K562 (cell line): ENCODE data around the gene HNF4A. TPM values are rescaled to one million over a fixed set of nuclear protein-coding genes. Genes with fewer than 3 reads are reported as not detected.

Experiments used
- BHLHE40 ChIP-seq: IDR thresholded peaks from 2 replicates; pipeline ENCODE4 v1.6.1; 2011; ENCODE audit warnings: low read length, improper control_type of control experiment
- CBFA2T2 ChIP-seq: fragments of 450-650 bp; conservative IDR thresholded peaks from 2 replicates; pipeline ENCODE4 v1.6.1; 2017; ENCODE audit warnings: mild to moderate bottlenecking
- FOXA1 ChIP-seq: fragments of 450-650 bp; IDR thresholded peaks from 2 replicates; pipeline ENCODE4 v1.6.1; 2016; ENCODE audit warnings: mild to moderate bottlenecking, borderline replicate concordance
- HDAC1 ChIP-seq, 2 experiments: fragments of 450-650 bp; IDR thresholded peaks; 2 replicates each; pipeline ENCODE4 v1.6.1; 2016 to 2017; ENCODE audit warnings: inconsistent platforms in 1 of 2, mild to moderate bottlenecking in 1 of 2, moderate library complexity in 1 of 2
- NFIC ChIP-seq: fragments of 450-650 bp; IDR thresholded peaks from 2 replicates; pipeline ENCODE4 v1.6.1; 2017; ENCODE audit warnings: mild to moderate bottlenecking, inconsistent platforms
- STAG1 ChIP-seq: sonication (generic); formaldehyde crosslinking; IDR thresholded peaks from 2 replicates; pipeline ENCODE4 v1.5.0; 2020; ENCODE audit warnings: missing genetic modification reagents, borderline replicate concordance
- ZNF766 ChIP-seq: fragments of 200-800 bp; sonication (Bioruptor generic); conservative IDR thresholded peaks from 2 replicates; pipeline ENCODE4 v1.6.1; 2016; ENCODE audit warnings: missing genetic modification characterization, missing compliant biosample characterization
- polyA plus RNA-seq, 8 experiments: library from polyadenylated mRNA; depleted of rRNA in 4 of 8; stranded (reverse) in 5 of 8; unstranded in 3 of 8; fragments of >200 nt; fragmentation: Nextera tagmentation in 2 of 8; fragmentation: Illumina TruSeq in 1 of 8; extraction: Ambion mirVana in 2 of 8; extraction: Trizol in 1 of 8; gene quantifications; 2 replicates each; pipeline versions ENCODE4 v1.2.1 to v1.2.3, GENCODE V29; 2011 to 2014; ENCODE audit warnings: inconsistent platforms in 1 of 8, missing spikeins in 1 of 8
- total RNA-seq, 7 experiments: library from RNA; depleted of rRNA in 6 of 7; stranded (reverse); fragments of >200 nt in 6 of 7; fragmentation: Illumina TruSeq in 2 of 7; extraction: Trizol in 2 of 7; gene quantifications; 2 replicates each; pipeline versions ENCODE4 v1.2.1 to v1.2.3, GENCODE V29; 2011 to 2021; ENCODE audit warnings: low replicate concordance in 1 of 7
- TF ChIP-seq, protein P1 (sequence below): sonication (generic); formaldehyde crosslinking; IDR thresholded peaks from 2 replicates; pipeline ENCODE4 v1.8.1; 2023; ENCODE audit warnings: mild to moderate bottlenecking, missing genetic modification reagents
- TF ChIP-seq, protein P2 (sequence below), 2 experiments: fragments of 450-650 bp; formaldehyde crosslinking in 1 of 2; IDR thresholded peaks; 2 replicates each; pipeline versions ENCODE4 v1.4.0 to v1.6.1; 2014 to 2020; ENCODE audit warnings: mild to moderate bottlenecking in 2 of 2, borderline replicate concordance in 1 of 2, low read depth in 1 of 2
- TF ChIP-seq, protein P3 (sequence below): fragments of 450-650 bp; formaldehyde crosslinking; IDR thresholded peaks from 2 replicates; pipeline ENCODE4 v1.4.0; 2020; ENCODE audit warnings: mild to moderate bottlenecking, moderate library complexity
- TF ChIP-seq, protein P4 (sequence below), 3 experiments: IDR thresholded peaks in 2 of 3; conservative IDR thresholded peaks in 1 of 3; 2 replicates each; pipeline ENCODE4 v1.5.1; 2011 to 2012; ENCODE audit warnings: low read length in 3 of 3, mild to moderate bottlenecking in 3 of 3, control low read depth in 2 of 3, improper control_type of control experiment in 1 of 3, inconsistent platforms in 1 of 3, low read depth in 1 of 3, mixed read lengths in 1 of 3, moderate library complexity in 1 of 3; ENCODE audit not compliant: insufficient read depth in 2 of 3

Gene HNF4A
- total and polyA plus RNA-seq, 9 of the 15 experiments (the other 6 are each of a cell fraction or from before 2014, with no cell fraction given) = 0.03 to 0.27 (median 0.08) TPM; not detected in 5

DNA sequence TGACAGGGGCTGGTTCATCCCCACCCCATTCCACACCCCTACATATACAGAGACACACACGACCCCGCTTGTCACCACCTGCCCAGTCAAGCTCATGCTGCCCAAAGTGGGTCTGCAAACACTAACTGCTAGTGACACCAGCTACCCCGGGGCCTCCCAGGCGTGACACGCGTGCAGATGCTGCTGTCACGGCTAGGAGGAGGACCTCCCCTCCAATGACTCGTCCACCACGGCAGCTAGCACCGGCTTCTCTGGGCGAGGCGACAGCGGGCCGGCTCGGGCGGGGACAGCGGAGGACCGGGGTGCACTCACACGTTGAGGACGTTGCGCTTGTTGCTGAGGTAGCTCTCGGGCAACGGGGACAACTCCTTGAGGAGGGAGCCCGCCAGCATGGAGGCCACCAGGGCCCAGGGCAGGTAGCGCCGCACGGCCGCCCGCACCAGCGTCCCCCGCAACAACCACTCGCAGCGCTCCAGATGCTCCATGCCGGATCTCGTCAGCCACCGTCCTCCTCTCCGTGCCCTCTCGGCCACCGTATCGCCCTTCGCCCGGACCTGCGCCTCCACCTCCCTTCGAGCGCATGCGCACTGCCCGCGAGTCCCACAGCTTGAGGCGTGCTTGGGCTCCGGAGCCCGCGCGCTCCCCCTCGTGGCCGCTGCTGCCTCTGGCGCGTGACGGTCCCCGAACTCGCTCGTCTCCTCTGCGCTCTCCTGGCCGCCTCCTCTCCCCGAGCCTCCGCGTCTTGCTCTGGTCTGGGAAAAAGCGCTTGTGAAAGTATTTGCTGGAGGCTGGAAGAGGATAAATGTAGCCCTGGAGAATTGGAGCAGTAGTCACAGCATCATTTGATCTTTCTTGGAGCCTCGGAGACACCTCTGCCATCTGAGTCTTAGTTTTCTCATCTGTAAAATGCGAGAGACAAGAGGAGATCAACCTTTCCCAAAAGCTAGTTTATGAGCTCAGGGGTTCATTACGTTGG, 44.5 kb upstream of the HNF4A start, which contains the start of gene FITM2 (continued):
- TF ChIP-seq ZNF766 (CRISPR knock-in tag) (no peak), HDAC1 (IDR thresholded peaks at IDR 0.05) (peak in 1 of 2 experiments; percentile 78; a peak in 2 of 4 replicates), CBFA2T2 (no peak), BHLHE40 (peak; percentile 86), STAG1 (CRISPR knock-in tag) (peak; percentile 31; the same call in 1 of the 2 replicates), NFIC (no peak), FOXA1 (no peak)
- TF ChIP-seq, protein P1, sequence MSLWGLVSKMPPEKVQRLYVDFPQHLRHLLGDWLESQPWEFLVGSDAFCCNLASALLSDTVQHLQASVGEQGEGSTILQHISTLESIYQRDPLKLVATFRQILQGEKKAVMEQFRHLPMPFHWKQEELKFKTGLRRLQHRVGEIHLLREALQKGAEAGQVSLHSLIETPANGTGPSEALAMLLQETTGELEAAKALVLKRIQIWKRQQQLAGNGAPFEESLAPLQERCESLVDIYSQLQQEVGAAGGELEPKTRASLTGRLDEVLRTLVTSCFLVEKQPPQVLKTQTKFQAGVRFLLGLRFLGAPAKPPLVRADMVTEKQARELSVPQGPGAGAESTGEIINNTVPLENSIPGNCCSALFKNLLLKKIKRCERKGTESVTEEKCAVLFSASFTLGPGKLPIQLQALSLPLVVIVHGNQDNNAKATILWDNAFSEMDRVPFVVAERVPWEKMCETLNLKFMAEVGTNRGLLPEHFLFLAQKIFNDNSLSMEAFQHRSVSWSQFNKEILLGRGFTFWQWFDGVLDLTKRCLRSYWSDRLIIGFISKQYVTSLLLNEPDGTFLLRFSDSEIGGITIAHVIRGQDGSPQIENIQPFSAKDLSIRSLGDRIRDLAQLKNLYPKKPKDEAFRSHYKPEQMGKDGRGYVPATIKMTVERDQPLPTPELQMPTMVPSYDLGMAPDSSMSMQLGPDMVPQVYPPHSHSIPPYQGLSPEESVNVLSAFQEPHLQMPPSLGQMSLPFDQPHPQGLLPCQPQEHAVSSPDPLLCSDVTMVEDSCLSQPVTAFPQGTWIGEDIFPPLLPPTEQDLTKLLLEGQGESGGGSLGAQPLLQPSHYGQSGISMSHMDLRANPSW (CRISPR knock-in tag) = no peak
- TF ChIP-seq, protein P2, sequence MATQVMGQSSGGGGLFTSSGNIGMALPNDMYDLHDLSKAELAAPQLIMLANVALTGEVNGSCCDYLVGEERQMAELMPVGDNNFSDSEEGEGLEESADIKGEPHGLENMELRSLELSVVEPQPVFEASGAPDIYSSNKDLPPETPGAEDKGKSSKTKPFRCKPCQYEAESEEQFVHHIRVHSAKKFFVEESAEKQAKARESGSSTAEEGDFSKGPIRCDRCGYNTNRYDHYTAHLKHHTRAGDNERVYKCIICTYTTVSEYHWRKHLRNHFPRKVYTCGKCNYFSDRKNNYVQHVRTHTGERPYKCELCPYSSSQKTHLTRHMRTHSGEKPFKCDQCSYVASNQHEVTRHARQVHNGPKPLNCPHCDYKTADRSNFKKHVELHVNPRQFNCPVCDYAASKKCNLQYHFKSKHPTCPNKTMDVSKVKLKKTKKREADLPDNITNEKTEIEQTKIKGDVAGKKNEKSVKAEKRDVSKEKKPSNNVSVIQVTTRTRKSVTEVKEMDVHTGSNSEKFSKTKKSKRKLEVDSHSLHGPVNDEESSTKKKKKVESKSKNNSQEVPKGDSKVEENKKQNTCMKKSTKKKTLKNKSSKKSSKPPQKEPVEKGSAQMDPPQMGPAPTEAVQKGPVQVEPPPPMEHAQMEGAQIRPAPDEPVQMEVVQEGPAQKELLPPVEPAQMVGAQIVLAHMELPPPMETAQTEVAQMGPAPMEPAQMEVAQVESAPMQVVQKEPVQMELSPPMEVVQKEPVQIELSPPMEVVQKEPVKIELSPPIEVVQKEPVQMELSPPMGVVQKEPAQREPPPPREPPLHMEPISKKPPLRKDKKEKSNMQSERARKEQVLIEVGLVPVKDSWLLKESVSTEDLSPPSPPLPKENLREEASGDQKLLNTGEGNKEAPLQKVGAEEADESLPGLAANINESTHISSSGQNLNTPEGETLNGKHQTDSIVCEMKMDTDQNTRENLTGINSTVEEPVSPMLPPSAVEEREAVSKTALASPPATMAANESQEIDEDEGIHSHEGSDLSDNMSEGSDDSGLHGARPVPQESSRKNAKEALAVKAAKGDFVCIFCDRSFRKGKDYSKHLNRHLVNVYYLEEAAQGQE (IDR thresholded peaks at IDR 0.05; ENCODE audit: borderline replicate concordance) = peak; percentile 89
- TF ChIP-seq, protein P2 (CRISPR knock-in tag; IDR thresholded peaks at IDR 0.05; ENCODE audit: low read depth) = no peak
- TF ChIP-seq, protein P3, sequence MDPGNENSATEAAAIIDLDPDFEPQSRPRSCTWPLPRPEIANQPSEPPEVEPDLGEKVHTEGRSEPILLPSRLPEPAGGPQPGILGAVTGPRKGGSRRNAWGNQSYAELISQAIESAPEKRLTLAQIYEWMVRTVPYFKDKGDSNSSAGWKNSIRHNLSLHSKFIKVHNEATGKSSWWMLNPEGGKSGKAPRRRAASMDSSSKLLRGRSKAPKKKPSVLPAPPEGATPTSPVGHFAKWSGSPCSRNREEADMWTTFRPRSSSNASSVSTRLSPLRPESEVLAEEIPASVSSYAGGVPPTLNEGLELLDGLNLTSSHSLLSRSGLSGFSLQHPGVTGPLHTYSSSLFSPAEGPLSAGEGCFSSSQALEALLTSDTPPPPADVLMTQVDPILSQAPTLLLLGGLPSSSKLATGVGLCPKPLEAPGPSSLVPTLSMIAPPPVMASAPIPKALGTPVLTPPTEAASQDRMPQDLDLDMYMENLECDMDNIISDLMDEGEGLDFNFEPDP (CRISPR knock-in tag) = no peak
- TF ChIP-seq, protein P4, sequence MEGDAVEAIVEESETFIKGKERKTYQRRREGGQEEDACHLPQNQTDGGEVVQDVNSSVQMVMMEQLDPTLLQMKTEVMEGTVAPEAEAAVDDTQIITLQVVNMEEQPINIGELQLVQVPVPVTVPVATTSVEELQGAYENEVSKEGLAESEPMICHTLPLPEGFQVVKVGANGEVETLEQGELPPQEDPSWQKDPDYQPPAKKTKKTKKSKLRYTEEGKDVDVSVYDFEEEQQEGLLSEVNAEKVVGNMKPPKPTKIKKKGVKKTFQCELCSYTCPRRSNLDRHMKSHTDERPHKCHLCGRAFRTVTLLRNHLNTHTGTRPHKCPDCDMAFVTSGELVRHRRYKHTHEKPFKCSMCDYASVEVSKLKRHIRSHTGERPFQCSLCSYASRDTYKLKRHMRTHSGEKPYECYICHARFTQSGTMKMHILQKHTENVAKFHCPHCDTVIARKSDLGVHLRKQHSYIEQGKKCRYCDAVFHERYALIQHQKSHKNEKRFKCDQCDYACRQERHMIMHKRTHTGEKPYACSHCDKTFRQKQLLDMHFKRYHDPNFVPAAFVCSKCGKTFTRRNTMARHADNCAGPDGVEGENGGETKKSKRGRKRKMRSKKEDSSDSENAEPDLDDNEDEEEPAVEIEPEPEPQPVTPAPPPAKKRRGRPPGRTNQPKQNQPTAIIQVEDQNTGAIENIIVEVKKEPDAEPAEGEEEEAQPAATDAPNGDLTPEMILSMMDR (IDR thresholded peaks at IDR 0.05 in 2 of 3, conservative IDR thresholded peaks at IDR 0.05 in 1 of 3; ENCODE audit: insufficient read depth in 2 of 3, low read depth in 1 of 3, low read length in 3 of 3) = peak; percentile 92 to 96 (median 95)
